Measurements from ENCODE around the gene SLC15A5. TPM values are rescaled to one million over a fixed set of nuclear protein-coding genes. Genes with fewer than 3 reads are reported as not detected.

The SLC15A5 gene
- total and polyA plus RNA-seq, 2 of the 8 experiments (the other 6 are each of a cell fraction or from before 2014, with no cell fraction given): not detected

DNA sequence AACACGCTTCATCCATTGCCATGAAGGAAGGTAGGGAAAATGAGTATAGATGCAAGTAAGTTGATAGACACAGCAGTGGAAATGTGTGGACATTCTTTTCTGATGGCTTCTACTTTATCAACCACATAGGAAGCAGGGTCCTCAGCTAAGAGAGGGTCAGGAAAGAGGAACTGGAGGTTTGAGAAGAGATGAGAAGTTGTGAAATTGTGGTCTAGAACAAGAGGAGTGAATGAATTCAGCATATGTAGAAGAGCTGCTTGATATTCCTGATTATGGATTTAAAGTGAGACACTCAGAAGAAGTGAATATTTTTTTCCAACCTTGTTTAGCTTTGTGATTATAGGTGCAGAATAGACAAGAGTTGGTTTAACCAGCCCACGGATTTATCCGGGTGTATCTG lies 128.5 kb downstream of the SLC15A5 start:
- H2AK5ac ChIP-seq (ENCODE audit: low read depth, low read length): no peak overlapping the region
- WGBS, 2 experiments (ENCODE audit: extremely low coverage in 1 of 2, insufficient coverage in 1 of 2, insufficient read length in 1 of 2, insufficient replicate concordance in 2 of 2, low coverage in 1 of 2, low lambda C conversion rate in 2 of 2, missing lambda C conversion rate in 1 of 2): 89% methylated on average over 3 of the region's 3 CpGs; no CpG with 5 or more reads in 1 of the 2 experiments
- no peak overlapping the region for H3K23ac ChIP-seq (ENCODE audit: insufficient read length)
- H3K18ac ChIP-seq (ENCODE audit: extremely low read depth, low read length): no peak overlapping the region
- H2AFZ ChIP-seq (ENCODE audit: low read length): no peak overlapping the region
- H2BK120ac ChIP-seq (replicated peaks; ENCODE audit: low read depth, low read length): no peak overlapping the region
- ChIA-PET CTCF (ENCODE audit: partially characterized antibody) (no interaction called here), POLR2A (ENCODE audit: partially characterized antibody) (no interaction called here)
- no peaks in the 10 kb centered on the region for H4K20me1 ChIP-seq (replicated peaks in 1 of 2; ENCODE audit: control insufficient read depth in 1 of 2, insufficient read depth in 2 of 2, low read length in 2 of 2)
- no peak overlapping the region for H3K27ac ChIP-seq (ENCODE audit: low read depth, low read length)
- H3K4me2 ChIP-seq (ENCODE audit: insufficient read depth in 1 of 2, low read depth in 2 of 2, low read length in 2 of 2): no peak overlapping the region
- no peak overlapping the region for H3K4ac ChIP-seq (replicated peaks; ENCODE audit: insufficient read length, low read depth, low read length)
- no peak overlapping the region for H3K4me3 ChIP-seq (ENCODE audit: extremely low read depth in 1 of 4, insufficient read depth in 2 of 4, low read depth in 3 of 4, low read length in 4 of 4)
- no peaks in the 10 kb centered on the region for H3K27me3 ChIP-seq (replicated peaks in 1 of 4; ENCODE audit: control insufficient read depth in 3 of 4, extremely low read depth in 1 of 4, insufficient read depth in 3 of 4, low read length in 3 of 4)
- no peak overlapping the region for H4K8ac ChIP-seq (ENCODE audit: extremely low read depth, insufficient read depth, low read length)
- no peaks in the 10 kb centered on the region for H3K79me2 ChIP-seq (ENCODE audit: control insufficient read depth in 1 of 2, insufficient read depth in 2 of 2, low read length in 2 of 2)
- H2BK20ac ChIP-seq (ENCODE audit: low read length): no peak overlapping the region
- H2BK12ac ChIP-seq (ENCODE audit: low read depth, low read length): no peak overlapping the region
- DNase-seq (ENCODE audit: low read depth in 1 of 2, low spot score in 2 of 2): no peak
- H4K5ac ChIP-seq (ENCODE audit: insufficient read length, low read depth, low read length): no peak overlapping the region
- H3K9me3 ChIP-seq (ENCODE audit: insufficient read depth in 2 of 2, low read depth in 1 of 2, low read length in 1 of 2): no peaks in the 10 kb centered on the region
- H3K79me1 ChIP-seq (ENCODE audit: low read depth, low read length): no peaks in the 10 kb centered on the region
- no peak overlapping the region for H3K56ac ChIP-seq (replicated peaks; ENCODE audit: insufficient read length, low read depth, low read length)
- H4K91ac ChIP-seq (replicated peaks; ENCODE audit: insufficient read length, low read length): no peak overlapping the region
- no peak overlapping the region for H2BK5ac ChIP-seq (ENCODE audit: low read depth, low read length)
- no peaks in the 10 kb centered on the region for H3K4me1 ChIP-seq (replicated peaks in 1 of 4; ENCODE audit: control insufficient read depth in 3 of 4, insufficient read depth in 4 of 4, low read length in 3 of 4)
- H3K9ac ChIP-seq (replicated peaks in 1 of 4; ENCODE audit: extremely low read depth in 1 of 4, low read depth in 3 of 4, low read length in 3 of 4): no peak overlapping the region
- no peak overlapping the region for H3K14ac ChIP-seq (ENCODE audit: insufficient read length)
- no peaks in the 10 kb centered on the region for H3K36me3 ChIP-seq (ENCODE audit: control insufficient read depth in 2 of 4, insufficient read depth in 4 of 4, low read length in 3 of 4)
- no peaks in the 10 kb centered on the region for H3K23me2 ChIP-seq (ENCODE audit: low read depth, low read length)
- no peak overlapping the region for H2BK15ac ChIP-seq (ENCODE audit: low read length)
- no peak for FAIRE-seq
- TF ChIP-seq POLR2A (IDR thresholded peaks at IDR 0.05; ENCODE audit: control extremely low read depth in 1 of 2, low read depth in 2 of 2, low read length in 2 of 2) (no peak), SUZ12 (IDR thresholded peaks at IDR 0.05; ENCODE audit: low read length) (no peak), RBBP5 (IDR thresholded peaks at IDR 0.05; ENCODE audit: borderline replicate concordance, low read depth, low read length) (no peak)

All from H1 (cell line).